NCI-H2029 treated with DMSO at 0.1 percent for 48 hours (cell line): Measurements from ENCODE around the gene FLT3.
"Not testable (repeated sequence)": the region's sequence is repeated elsewhere in the genome, so short reads cannot be mapped to it uniquely, and the experiment has no call there.

Source experiments
- DNase-seq: peaks from one replicate; lab custom pipeline; 2025; lab: John Stamatoyannopoulos, UW

FLT3 gene

GRCh38 chr13:28099396-28100149, 803 bp downstream of the FLT3 start:
- no peak for DNase-seq

GRCh38 chr13:28097503-28097902, 2.9 kb downstream of the FLT3 start:
- DNase-seq, result no peak

- DNase-seq, result no peak
Observed at GRCh38 chr13:28094306-28094705, 6.1 kb downstream of the FLT3 start.

- no peak for DNase-seq
Observed at GRCh38 chr13:28093881-28094280, 6.5 kb downstream of the FLT3 start.

GRCh38 chr13:28092431-28092830, 7.9 kb downstream of the FLT3 start:
- DNase-seq, result no peak

- no peak for DNase-seq
Observed at GRCh38 chr13:28089065-28089464, 11.3 kb downstream of the FLT3 start.

- not testable (repeated sequence) for DNase-seq
Observed at GRCh38 chr13:28077820-28078219, 22.6 kb downstream of the FLT3 start.

- no peak for DNase-seq
Observed at GRCh38 chr13:28077231-28077630, 23.1 kb downstream of the FLT3 start.

GRCh38 chr13:28071424-28071823, 29.0 kb downstream of the FLT3 start:
- no peak for DNase-seq

GRCh38 chr13:28067491-28067890, 32.9 kb downstream of the FLT3 start:
- no peak for DNase-seq

- no peak for DNase-seq
Observed at GRCh38 chr13:28058866-28059613, 41.3 kb downstream of the FLT3 start.

GRCh38 chr13:28056970-28057712, 43.2 kb downstream of the FLT3 start:
- DNase-seq, result no peak

- DNase-seq, result no peak
Observed at GRCh38 chr13:28056426-28056825, 44.0 kb downstream of the FLT3 start.

GRCh38 chr13:28055357-28055756, 45.0 kb downstream of the FLT3 start:
- DNase-seq, result no peak

GRCh38 chr13:28052945-28053344, 47.4 kb downstream of the FLT3 start:
- DNase-seq, result no peak

- DNase-seq, result no peak
Observed at GRCh38 chr13:28049880-28050875, 50.2 kb downstream of the FLT3 start.

- DNase-seq, result peak; percentile 6
Observed at GRCh38 chr13:28049215-28049614, 51.2 kb downstream of the FLT3 start.

- DNase-seq, result no peak
Observed at GRCh38 chr13:28048768-28049167, 51.6 kb downstream of the FLT3 start.

GRCh38 chr13:28047757-28048388, 52.5 kb downstream of the FLT3 start:
- DNase-seq, result no peak

GRCh38 chr13:28046981-28047380, 53.4 kb downstream of the FLT3 start:
- no peak for DNase-seq

- no peak for DNase-seq
Observed at GRCh38 chr13:28045861-28046260, 54.5 kb downstream of the FLT3 start.
